ENCODE results near the gene CLDND2.

- TF ChIP-seq CTCF (IDR thresholded peaks at IDR 0.05; ENCODE audit: borderline replicate concordance, extremely low read depth, low read length, poor library complexity, severe bottlenecking) (no peak), EZH2 (IDR thresholded peaks at IDR 0.05; ENCODE audit: borderline replicate concordance, low read depth, low read length, severe bottlenecking) (no peak)
Observed at GRCh38 chr19:51402117-51402516, 33.3 kb upstream of the CLDND2 start.
